ENCODE results near the gene PRKAG3.

Gene PRKAG3

DNA sequence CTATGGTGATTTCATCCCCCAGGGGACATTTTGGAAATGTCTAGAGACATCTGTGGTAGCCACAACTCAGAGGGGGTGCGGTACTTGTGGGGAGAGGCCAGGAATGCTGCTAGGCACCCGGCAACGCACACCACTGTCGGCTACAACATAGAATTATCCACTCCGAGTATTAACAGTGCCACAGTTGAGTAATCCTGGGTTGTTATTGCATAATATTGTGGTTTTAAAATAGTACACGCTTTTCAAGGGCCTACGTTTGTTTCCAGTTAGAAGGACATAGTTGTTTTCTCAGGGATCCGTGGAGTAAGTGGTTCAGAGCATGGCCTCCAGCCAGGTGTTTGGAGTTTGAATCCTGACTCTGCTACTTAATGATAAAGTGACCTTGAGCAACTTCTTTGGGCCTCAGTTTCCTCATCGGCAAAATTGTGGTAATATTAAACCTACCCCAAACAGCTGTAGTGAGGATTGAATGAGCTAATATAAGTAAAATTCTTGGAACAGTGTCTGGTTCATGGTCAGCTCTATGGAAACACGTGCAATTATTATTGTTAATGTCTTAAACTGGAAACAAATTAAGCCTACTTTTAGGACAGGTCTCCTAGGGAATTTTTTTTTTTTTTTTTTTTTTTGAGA lies 25.1 kb downstream of the PRKAG3 start:
- Histone ChIP-seq H3K27ac (no peak overlapping the region), H4K20me1 (peaks cover 10% of the 10 kb centered on the region), H3K27me3 (peaks cover 18% of the 10 kb centered on the region), H3K9me3 (peaks cover 18% of the 10 kb centered on the region), H3K36me3 (no peaks in the 10 kb centered on the region), H3K9ac (no peak overlapping the region), H3K4me1 (peaks cover 32% of the 10 kb centered on the region), H3K4me3 (no peak overlapping the region), H3K4me2 (peak overlapping the region; percentile 63)
- TF ChIP-seq Cebpa-rat (IDR thresholded peaks at IDR 0.05): peak; percentile 98

DNA sequence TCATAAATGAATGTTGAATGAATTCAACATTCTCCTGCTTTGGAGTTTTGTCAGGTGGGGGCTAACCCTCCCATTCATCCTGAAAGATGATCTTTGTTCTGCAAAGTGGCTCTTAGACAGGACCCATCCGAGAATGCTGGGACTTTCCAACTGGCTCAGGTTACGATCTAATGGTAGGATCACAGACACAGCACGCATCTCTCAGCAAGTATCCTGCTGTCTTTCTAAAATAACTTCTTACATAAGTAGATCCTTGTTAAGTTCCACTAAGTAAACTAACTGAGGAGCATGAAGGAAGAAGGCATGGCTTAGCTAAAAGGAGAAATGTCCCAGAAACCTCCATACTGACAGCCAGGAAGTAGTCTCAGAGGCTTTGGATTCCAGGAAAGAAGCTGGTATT lies 26.0 kb downstream of the PRKAG3 start:
- Histone ChIP-seq H3K27me3 (peaks cover 18% of the 10 kb centered on the region), H3K27ac (no peak overlapping the region), H3K9me3 (peaks cover 18% of the 10 kb centered on the region), H3K4me3 (no peak overlapping the region), H3K4me1 (peaks cover 32% of the 10 kb centered on the region), H4K20me1 (peaks cover 10% of the 10 kb centered on the region), H3K9ac (no peak overlapping the region), H3K4me2 (peak overlapping the region; percentile 63), H3K36me3 (no peaks in the 10 kb centered on the region)
- no peak for TF ChIP-seq Cebpa-rat (IDR thresholded peaks at IDR 0.05)

DNA sequence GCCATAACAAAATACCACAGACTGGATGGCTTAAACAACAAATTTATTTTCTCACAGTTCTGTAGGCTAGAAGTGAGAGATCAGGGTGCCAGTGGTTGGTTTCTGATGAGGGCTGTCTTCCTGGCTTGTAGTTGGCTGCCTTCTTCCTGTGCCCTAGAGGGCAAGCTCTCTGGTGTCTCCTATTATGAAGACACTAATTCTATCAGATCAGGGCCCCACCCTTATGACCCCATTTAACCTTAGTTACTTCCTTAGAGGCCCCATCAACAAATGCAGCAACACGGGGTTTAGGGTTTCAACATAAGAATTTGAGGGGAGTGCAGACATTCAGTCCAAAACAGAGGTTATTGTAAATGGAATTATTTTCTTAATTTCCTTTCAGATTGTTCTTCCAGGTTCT lies 26.8 kb downstream of the PRKAG3 start:
- Histone ChIP-seq H3K36me3 (no peaks in the 10 kb centered on the region), H4K20me1 (peaks cover 14% of the 10 kb centered on the region), H3K4me2 (no peak overlapping the region), H3K27ac (no peak overlapping the region), H3K4me3 (no peak overlapping the region), H3K4me1 (peaks cover 32% of the 10 kb centered on the region), H3K9me3 (peaks cover 18% of the 10 kb centered on the region), H3K27me3 (peaks cover 21% of the 10 kb centered on the region), H3K9ac (no peak overlapping the region)
- no peak for TF ChIP-seq Cebpa-rat (IDR thresholded peaks at IDR 0.05)

DNA sequence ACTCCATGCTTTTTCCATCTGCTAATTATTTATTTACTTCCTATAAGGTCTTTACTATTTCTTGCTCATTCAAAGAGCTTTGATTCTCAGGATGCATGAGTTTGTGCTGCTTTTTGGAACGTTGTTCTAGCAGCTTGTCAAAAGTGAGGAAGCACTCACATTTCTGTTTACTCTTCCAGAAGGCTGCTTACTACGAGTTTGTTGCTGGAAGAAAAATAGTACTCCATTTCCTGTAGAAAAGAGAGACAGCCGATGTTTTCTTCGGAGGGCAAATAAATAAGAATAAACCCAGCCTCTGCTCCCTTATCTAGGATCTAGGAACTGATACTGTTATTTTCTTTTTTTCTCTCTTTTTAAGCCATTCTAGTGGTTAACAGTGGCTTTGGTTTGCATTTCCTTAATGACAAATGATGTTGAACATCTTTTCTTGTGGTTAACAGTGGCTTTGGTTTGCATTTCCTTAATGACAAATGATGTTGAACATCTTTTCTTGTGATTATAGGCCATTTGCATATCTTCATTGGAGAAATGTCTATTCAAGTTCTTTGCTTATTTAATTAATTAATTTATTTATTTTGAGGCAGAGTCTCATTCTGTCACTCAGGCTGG lies 29.1 kb downstream of the PRKAG3 start:
- Histone ChIP-seq H3K27me3 (peaks cover 36% of the 10 kb centered on the region), H3K36me3 (no peaks in the 10 kb centered on the region), H3K4me2 (peak overlapping the region; percentile 59), H3K4me3 (no peak overlapping the region), H3K9ac (no peak overlapping the region), H4K20me1 (peaks cover 15% of the 10 kb centered on the region), H3K4me1 (peaks cover 32% of the 10 kb centered on the region), H3K27ac (no peak overlapping the region), H3K9me3 (peaks cover 18% of the 10 kb centered on the region)
- TF ChIP-seq Cebpa-rat (IDR thresholded peaks at IDR 0.05): no peak

DNA sequence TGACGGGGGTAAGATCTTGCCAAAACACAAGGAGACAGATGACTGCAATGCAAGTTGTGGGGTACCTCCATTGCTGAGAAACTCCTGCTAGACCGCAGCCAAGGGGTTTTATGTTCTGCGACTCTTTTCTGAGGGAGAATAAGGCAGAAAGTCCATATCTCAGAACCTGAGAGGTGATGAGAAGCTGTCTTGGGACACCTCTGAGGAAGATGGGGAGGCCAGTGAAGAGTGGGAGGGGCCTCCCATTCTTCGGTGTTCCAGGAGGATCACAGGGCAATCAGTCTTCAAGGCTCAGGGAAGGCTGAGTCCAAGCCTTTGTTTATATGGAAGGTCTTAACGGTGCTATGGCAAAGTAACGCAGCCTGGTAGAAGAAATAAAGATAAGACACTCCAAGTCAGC lies 31.6 kb downstream of the PRKAG3 start:
- H3K27me3 ChIP-seq: peaks cover 28% of the 10 kb centered on the region
- H3K36me3 ChIP-seq: no peaks in the 10 kb centered on the region
- TF ChIP-seq Cebpa-rat (IDR thresholded peaks at IDR 0.05): no peak
- no peak overlapping the region for H3K27ac ChIP-seq
- H3K9ac ChIP-seq: no peak overlapping the region
- H3K4me1 ChIP-seq: peaks cover 19% of the 10 kb centered on the region
- H4K20me1 ChIP-seq: peaks cover 15% of the 10 kb centered on the region
- peaks cover 17% of the 10 kb centered on the region for H3K9me3 ChIP-seq
- H3K4me2 ChIP-seq: no peak overlapping the region
- no peak overlapping the region for H3K4me3 ChIP-seq

DNA sequence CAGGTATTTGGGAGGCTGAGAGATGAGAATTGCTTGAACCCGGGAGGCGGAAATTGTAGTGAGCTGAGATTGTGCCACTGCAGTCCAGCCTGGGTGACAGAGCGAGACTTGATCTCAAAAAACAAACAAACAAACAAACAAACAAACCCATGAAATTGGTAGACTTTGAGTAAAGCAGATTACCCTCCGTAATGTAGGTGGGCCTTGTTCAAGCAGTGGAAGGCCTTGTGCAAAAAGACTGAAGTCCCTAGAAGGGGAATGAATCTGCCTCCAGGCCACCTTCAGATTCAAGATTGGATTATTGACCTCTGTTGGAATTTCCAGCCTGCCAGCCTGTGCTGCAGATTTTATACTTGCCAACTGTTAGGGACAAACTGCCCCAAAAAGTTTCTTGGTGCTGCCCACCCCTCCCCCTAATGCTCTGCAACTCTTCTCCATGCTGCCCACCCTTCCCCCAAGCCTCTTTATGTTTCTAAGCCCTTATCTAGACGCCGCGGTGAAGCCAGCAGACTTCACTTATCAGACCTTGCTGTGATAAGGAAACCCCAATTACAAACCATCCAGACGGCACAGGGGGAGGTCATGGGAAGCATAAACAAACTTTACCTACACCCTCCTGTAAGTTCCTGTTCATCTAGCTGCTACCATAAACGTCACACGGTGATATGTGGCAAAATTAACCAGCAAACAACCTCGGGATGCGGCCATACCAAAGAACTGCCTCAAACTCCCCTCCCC lies 32.7 kb downstream of the PRKAG3 start:
- no peak overlapping the region for H3K4me3 ChIP-seq
- TF ChIP-seq Cebpa-rat (IDR thresholded peaks at IDR 0.05): no peak
- H3K4me1 ChIP-seq: peaks cover 19% of the 10 kb centered on the region
- H3K36me3 ChIP-seq: no peaks in the 10 kb centered on the region
- peaks cover 19% of the 10 kb centered on the region for H3K27me3 ChIP-seq
- peaks cover 7% of the 10 kb centered on the region; the same call in 1 of the 2 replicates for H3K9me3 ChIP-seq
- H4K20me1 ChIP-seq: peaks cover 15% of the 10 kb centered on the region
- no peak overlapping the region for H3K9ac ChIP-seq
- H3K4me2 ChIP-seq: no peak overlapping the region
- H3K27ac ChIP-seq: no peak overlapping the region

DNA sequence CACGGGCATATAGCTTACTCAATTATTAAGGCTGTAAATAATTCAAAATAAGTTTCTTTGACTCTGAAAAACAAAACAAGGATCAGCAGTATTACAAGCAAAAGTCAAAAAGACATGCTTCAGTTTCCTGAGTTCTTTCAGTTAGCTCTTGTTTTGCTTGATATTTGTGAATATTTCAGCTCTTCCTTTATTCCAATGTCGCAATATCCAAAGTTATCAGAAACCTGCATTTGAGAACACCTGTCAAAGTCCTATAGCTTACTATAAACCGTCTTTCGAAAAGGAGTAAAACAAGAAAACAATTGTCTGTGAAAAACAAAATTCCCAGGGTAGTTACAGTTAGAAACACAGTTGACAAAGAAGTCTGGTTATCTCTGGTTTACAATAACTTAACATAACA lies 34.9 kb downstream of the PRKAG3 start:
- Histone ChIP-seq H3K27me3 (peaks cover 19% of the 10 kb centered on the region), H3K4me2 (no peak overlapping the region), H3K9me3 (no peaks in the 10 kb centered on the region), H3K36me3 (no peaks in the 10 kb centered on the region), H3K4me3 (no peak overlapping the region), H3K4me1 (peaks cover 1% of the 10 kb centered on the region), H3K9ac (no peak overlapping the region), H3K27ac (no peak overlapping the region), H4K20me1 (peaks cover 6% of the 10 kb centered on the region)
- no peak for TF ChIP-seq Cebpa-rat (IDR thresholded peaks at IDR 0.05)

DNA sequence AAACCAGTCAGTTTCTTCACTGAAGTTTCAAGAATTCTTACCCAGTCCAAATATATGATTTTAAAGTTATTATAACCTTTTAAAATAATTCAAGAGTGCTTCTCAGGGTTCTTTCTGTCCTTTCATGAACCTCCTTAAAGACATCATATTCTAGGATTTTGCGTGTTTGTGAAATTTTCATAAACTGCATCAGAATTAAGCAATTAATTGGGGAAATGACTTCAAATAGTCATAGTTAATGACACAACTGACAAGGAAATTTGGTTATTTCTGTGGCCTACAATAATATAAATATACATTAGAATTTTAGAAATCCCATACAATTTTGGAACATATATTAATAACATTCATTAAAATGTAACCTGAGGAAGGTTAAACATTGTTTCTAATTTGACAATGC lies 39.2 kb downstream of the PRKAG3 start:
- H3K4me1 ChIP-seq: no peaks in the 10 kb centered on the region
- no peak overlapping the region for H3K4me2 ChIP-seq
- TF ChIP-seq Cebpa-rat (IDR thresholded peaks at IDR 0.05): no peak
- no peak overlapping the region for H3K27ac ChIP-seq
- H3K36me3 ChIP-seq: no peaks in the 10 kb centered on the region
- H3K9ac ChIP-seq: no peak overlapping the region
- no peak overlapping the region for H3K4me3 ChIP-seq
- no peaks in the 10 kb centered on the region for H4K20me1 ChIP-seq
- H3K9me3 ChIP-seq: no peaks in the 10 kb centered on the region
- H3K27me3 ChIP-seq: no peaks in the 10 kb centered on the region

DNA sequence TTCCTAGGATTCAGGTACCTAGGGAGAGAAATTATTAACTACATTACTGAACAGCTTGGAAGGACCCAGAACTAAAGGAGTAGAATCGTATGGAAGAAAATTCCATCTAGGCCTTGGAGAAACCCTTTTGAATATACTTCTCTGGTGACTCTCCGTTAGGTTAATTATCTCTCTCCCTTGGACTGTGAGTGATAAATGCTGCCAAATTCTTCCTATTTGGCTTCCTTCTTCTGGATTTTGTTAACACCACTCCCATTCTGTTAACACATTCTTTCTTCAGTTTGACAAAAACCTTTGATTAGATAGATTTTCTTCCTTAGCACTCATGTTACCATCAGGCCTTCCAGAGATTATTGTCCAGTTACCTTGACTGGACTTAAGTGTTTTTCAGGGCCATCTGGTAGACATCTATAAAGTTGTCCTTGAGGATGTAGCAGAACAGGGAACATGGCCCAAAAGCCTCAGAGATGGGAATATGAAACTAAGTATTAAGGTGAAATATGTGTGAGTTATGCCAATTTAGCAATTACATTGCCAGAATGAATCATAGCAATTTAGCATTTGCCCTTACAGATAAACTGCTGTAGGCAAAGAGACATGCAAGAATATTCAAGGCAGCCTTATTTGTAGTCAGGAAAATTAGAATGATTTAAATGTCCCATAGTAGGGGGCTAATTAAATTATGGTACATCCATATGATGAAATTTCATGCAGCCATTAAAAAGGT lies 42.9 kb downstream of the PRKAG3 start:
- H4K20me1 ChIP-seq: no peaks in the 10 kb centered on the region
- H3K27ac ChIP-seq: no peak overlapping the region
- H3K4me2 ChIP-seq: no peak overlapping the region
- no peak for TF ChIP-seq Cebpa-rat (IDR thresholded peaks at IDR 0.05)
- H3K4me3 ChIP-seq: no peak overlapping the region
- no peaks in the 10 kb centered on the region for H3K27me3 ChIP-seq
- no peaks in the 10 kb centered on the region for H3K4me1 ChIP-seq
- no peak overlapping the region for H3K9ac ChIP-seq
- no peaks in the 10 kb centered on the region for H3K9me3 ChIP-seq
- H3K36me3 ChIP-seq: no peaks in the 10 kb centered on the region
